MCF 10A (cell line): ENCODE data around the gene HILPDA. TPM values are rescaled to one million over a fixed set of nuclear protein-coding genes. Genes with fewer than 3 reads are reported as not detected.
A peak's percentile ranks its signal among the peaks of the same experiment; 100 is the strongest.

Experiments used
- BruUV-seq: library from RNA; stranded (reverse); fragments of 400-500 nt; replicated peaks from 2 replicates; lab custom pipeline; 2021; lab: Mats Ljungman, UMichigan
- CTCF ChIA-PET: fragments of 300-600 bp; sonication (Branson Sonifier 250); formaldehyde crosslinking; extraction: SDS; loops from one replicate; lab custom pipeline; 2021; ENCODE audit warnings: antibody characterized with exemption, inconsistent platforms; lab: Yijun Ruan, JAX
- POLR2A ChIA-PET: fragments of 300-600, 350-650 bp; sonication (Branson Sonifier 250); formaldehyde crosslinking; extraction: SDS; loops from one replicate; lab custom pipeline; 2020; ENCODE audit warnings: antibody characterized with exemption, inconsistent platforms; lab: Yijun Ruan, JAX
- DNase-seq: peaks from one replicate; pipeline ENCODE4 v3.0.0-alpha.2; 2018; ENCODE audit not compliant: unreplicated experiment
- H3K27ac Mint-ChIP-seq: one replicate; pipeline ENCODE4 v1.8.0; 2022; ENCODE audit warnings: mild to moderate bottlenecking, low read depth, mixed read lengths; ENCODE audit not compliant: unreplicated experiment
- H3K27me3 Mint-ChIP-seq: one replicate; pipeline ENCODE4 v1.8.0; 2022; ENCODE audit warnings: mixed read lengths; ENCODE audit not compliant: insufficient read depth, unreplicated experiment
- H3K36me3 Mint-ChIP-seq: one replicate; pipeline ENCODE4 v1.8.0; 2022; ENCODE audit warnings: mild to moderate bottlenecking, moderate library complexity, mixed read lengths; ENCODE audit not compliant: insufficient read depth, unreplicated experiment
- H3K4me1 Mint-ChIP-seq: one replicate; pipeline ENCODE4 v1.8.0; 2022; ENCODE audit warnings: mixed read lengths; ENCODE audit not compliant: insufficient read depth, unreplicated experiment
- H3K4me3 Mint-ChIP-seq: one replicate; pipeline ENCODE4 v1.8.0; 2022; ENCODE audit warnings: mild to moderate bottlenecking, moderate library complexity, mixed read lengths; ENCODE audit not compliant: unreplicated experiment
- H3K9me3 Mint-ChIP-seq: one replicate; pipeline ENCODE4 v1.8.0; 2022; ENCODE audit warnings: mixed read lengths; ENCODE audit not compliant: unreplicated experiment
- intact Hi-C: fragments of 100-400 bp; cut with micrococcal nuclease; formaldehyde crosslinking; loops from 2 replicates; pipeline ENCODE4 v1.14.1; 2022
- total RNA-seq: library from RNA; stranded (reverse); gene quantifications from 2 replicates; pipeline ENCODE4 v1.2.3, GENCODE V29; 2022
- TF ChIP-seq, protein P1 (sequence below): fragments of 200-600 bp; IDR thresholded peaks from one replicate; pipeline ENCODE4 v1.8.0; 2022; ENCODE audit warnings: antibody characterized with exemption, mild to moderate bottlenecking; ENCODE audit not compliant: unreplicated experiment

Gene HILPDA
- total RNA-seq, 1 experiment from 2014 or later, result 8.3 TPM

DNA sequence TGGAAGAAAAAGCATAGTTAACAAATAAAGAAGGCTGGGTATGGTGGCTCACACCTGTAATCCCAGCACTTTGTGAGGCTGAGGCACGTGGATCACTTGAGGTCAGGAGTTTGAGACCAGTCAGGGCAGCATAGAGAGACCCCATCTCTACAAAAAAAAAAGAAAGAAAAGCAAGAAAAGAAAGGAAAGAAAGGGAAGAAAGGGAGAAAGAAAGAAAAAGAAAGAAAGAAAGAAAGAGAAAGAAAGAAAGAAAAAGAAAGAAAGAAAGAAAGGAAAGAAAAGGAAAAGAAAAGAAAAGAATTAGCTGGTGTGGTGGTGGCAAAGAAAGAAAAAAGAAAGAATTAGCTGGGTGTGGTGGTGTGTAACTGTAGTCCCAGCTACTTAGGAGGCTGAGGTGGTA is 3.1 kb upstream of the HILPDA start:
- ChIA-PET POLR2A (no interaction called here), CTCF (interaction anchor here (0.7 to 5.2 kb wide), 3 partner anchors 26 to 638 kb away, joined by 3 to 68 read pairs (median 4); no protein-coding TSS in a partner anchor)
- Mint-ChIP-seq H3K27ac (no peak overlapping the region), H3K4me3 (no peak overlapping the region), H3K27me3 (peaks cover 27% of the 10 kb centered on the region), H3K4me1 (peaks cover 14% of the 10 kb centered on the region), H3K36me3 (peaks cover 7% of the 10 kb centered on the region), H3K9me3 (no peaks in the 10 kb centered on the region)
- no TSS peak for BruUV-seq
- no peak for DNase-seq
- TF ChIP-seq, protein P1, sequence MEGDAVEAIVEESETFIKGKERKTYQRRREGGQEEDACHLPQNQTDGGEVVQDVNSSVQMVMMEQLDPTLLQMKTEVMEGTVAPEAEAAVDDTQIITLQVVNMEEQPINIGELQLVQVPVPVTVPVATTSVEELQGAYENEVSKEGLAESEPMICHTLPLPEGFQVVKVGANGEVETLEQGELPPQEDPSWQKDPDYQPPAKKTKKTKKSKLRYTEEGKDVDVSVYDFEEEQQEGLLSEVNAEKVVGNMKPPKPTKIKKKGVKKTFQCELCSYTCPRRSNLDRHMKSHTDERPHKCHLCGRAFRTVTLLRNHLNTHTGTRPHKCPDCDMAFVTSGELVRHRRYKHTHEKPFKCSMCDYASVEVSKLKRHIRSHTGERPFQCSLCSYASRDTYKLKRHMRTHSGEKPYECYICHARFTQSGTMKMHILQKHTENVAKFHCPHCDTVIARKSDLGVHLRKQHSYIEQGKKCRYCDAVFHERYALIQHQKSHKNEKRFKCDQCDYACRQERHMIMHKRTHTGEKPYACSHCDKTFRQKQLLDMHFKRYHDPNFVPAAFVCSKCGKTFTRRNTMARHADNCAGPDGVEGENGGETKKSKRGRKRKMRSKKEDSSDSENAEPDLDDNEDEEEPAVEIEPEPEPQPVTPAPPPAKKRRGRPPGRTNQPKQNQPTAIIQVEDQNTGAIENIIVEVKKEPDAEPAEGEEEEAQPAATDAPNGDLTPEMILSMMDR, result no peak
- intact Hi-C loops, result no loop called here

DNA sequence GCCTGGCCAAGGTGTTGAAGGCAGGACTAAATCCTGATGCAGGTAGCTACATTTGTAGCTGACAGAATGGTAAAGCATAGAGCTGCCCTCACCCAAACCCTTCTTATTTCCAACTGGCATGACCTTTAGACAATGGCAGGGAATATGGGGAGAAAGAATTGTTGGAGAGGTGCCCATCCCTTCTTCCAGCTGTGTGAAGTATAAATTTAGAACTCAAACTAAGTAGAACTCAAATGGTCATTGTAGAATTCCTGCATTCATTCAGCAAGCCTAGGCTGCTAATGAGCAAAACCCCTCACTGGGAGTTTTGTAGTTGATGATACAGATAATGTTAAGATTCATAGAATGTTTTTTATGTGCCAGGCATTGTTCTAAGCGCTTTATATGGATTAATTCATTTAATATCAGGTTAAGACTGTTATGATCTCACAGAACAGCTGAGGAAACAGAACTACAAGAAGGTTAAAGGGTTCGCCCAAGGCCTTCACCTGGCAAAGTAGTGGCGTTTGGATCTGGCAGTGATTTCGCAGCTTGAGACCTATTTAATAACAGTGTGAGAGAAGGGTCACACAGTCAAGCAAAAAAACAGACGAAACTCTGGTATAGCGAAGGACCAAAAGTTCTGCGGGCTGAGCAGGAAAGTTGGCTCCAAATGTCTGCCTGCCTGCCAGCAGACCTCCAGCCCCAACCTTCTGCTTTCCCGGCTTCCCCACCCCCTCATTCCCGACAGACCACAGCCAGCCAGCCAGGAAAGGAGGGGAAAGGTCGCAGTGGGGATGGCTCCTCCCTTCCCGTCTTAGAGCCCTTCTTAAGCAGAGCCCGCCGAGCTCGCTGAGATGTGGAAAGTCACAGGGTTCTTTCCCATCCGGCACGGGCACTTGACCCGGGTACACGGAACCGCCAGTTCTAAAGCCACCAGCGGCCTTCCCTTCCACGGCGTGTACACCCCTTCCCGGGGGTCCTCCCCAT is 1.6 kb upstream of the HILPDA start:
- POLR2A ChIA-PET, result interaction anchor here (1.0 to 1.4 kb wide), 2 partner anchors 11 to 23 kb away, joined by 3 to 5 read pairs; partner anchors contain the start of gene METTL2B

DNA sequence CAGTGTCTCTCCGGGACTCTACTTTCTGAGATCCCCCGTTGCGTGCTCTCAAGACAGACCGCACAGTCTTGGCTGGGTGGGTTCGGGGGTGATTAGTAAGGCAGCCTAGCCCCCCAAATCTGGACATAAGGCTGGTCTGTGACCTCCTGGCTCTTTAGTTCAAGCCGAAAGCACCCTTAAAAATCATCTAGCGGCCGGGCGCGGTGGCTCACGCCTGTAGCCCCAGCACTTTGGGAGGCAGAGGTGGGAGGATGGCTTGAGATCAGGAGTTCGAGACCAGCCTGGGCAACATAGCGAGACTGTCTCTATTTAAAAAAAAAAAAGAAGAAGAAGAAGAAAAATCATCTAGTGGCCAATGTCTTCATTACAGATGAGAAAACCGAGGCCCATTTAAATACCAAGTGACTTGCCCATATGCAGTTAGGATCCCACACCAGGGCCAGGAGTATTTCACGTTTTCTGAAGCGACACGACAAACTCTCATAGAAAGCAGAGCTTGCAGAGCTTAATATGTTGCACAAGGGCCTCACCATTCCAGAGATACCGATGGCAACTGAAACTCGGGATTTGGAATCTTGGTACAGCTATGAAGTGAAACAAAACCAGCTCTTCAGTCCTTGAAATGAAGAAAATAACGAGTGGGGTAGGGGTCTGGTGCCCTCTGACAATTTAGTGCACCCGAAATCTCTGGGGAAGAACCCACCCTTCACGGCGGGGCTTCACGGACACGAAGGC is 703 bp upstream of the HILPDA start:
- peaks cover 7% of the 10 kb centered on the region for H3K36me3 Mint-ChIP-seq
- peaks cover 27% of the 10 kb centered on the region for H3K27me3 Mint-ChIP-seq
- intact Hi-C loops, result no loop called here
- peak overlapping the region; percentile 95 for H3K4me3 Mint-ChIP-seq
- POLR2A ChIA-PET, result interaction anchor here (0.7 to 1.5 kb wide), 12 partner anchors 10 to 601 kb away, joined by 3 to 7 read pairs (median 4); partner anchors contain the start of gene METTL2B
- no peaks in the 10 kb centered on the region for H3K9me3 Mint-ChIP-seq
- no peak for DNase-seq
- H3K4me1 Mint-ChIP-seq, result peaks cover 14% of the 10 kb centered on the region
- CTCF ChIA-PET, result interaction anchor here (0.7 to 5.2 kb wide), 9 partner anchors 7 to 637 kb away, joined by 3 to 68 read pairs (median 3); no protein-coding TSS in a partner anchor
- H3K27ac Mint-ChIP-seq, result peak overlapping the region; percentile 88
- TSS peak; percentile 90 for BruUV-seq
- TF ChIP-seq, protein P1, result no peak

More for the DNA sequence above, 1.6 kb upstream of the HILPDA start:
- intact Hi-C loops, result no loop called here
- CTCF ChIA-PET, result interaction anchor here (0.6 to 5.2 kb wide), 6 partner anchors 8 to 1046 kb away, joined by 3 to 68 read pairs (median 4); no protein-coding TSS in a partner anchor
- H3K4me1 Mint-ChIP-seq, result peaks cover 14% of the 10 kb centered on the region
- H3K27ac Mint-ChIP-seq, result no peak overlapping the region
- H3K4me3 Mint-ChIP-seq, result no peak overlapping the region
- peaks cover 27% of the 10 kb centered on the region for H3K27me3 Mint-ChIP-seq
- no TSS peak for BruUV-seq
- H3K36me3 Mint-ChIP-seq, result peaks cover 7% of the 10 kb centered on the region
- TF ChIP-seq, protein P1, result no peak
- DNase-seq, result no peak
- H3K9me3 Mint-ChIP-seq, result no peaks in the 10 kb centered on the region
